Neuronal stem cell (in vitro differentiated cells): Measurements from ENCODE around the gene GNAQ.

ENCODE experiments used
- DNase-seq: peaks from one replicate; pipeline ENCODE4 v3.0.0-alpha.2; 2013; ENCODE audit warnings: low spot score
- H2AFZ ChIP-seq: one replicate; pipeline ENCODE4 v1.6.1; 2013; ENCODE audit warnings: mild to moderate bottlenecking, low read length, inconsistent platforms
- H2AK5ac ChIP-seq: 2 replicates; pipeline ENCODE4 v1.6.1; 2013; ENCODE audit warnings: low read depth, mild to moderate bottlenecking, inconsistent platforms, low read length, moderate library complexity, mixed read lengths
- H2BK120ac ChIP-seq: 2 replicates; pipeline ENCODE4 v1.6.1; 2013; ENCODE audit warnings: low read depth, mild to moderate bottlenecking, inconsistent platforms, low read length, moderate library complexity, mixed read lengths
- H2BK12ac ChIP-seq: one replicate; pipeline ENCODE4 v1.6.1; 2013; ENCODE audit warnings: low read length, inconsistent platforms
- H2BK15ac ChIP-seq: 2 replicates; pipeline ENCODE4 v1.6.1; 2013; ENCODE audit warnings: mild to moderate bottlenecking, low read length, inconsistent platforms, mixed read lengths
- H2BK5ac ChIP-seq: one replicate; pipeline ENCODE4 v1.6.1; 2013; ENCODE audit warnings: inconsistent platforms, mild to moderate bottlenecking, low read length, moderate library complexity
- H3K14ac ChIP-seq: one replicate; pipeline ENCODE4 v1.6.1; 2013; ENCODE audit warnings: low read length, inconsistent platforms
- H3K18ac ChIP-seq: 2 replicates; pipeline ENCODE4 v1.6.1; 2013; ENCODE audit warnings: low read length, inconsistent platforms
- H3K23ac ChIP-seq: 2 replicates; pipeline ENCODE4 v1.6.1; 2013; ENCODE audit warnings: low read depth, mild to moderate bottlenecking, mixed read lengths, low read length, inconsistent platforms; ENCODE audit not compliant: poor library complexity
- H3K27ac ChIP-seq: replicated peaks from 3 replicates; pipeline ENCODE4 v1.5.1; 2013; ENCODE audit warnings: low read length, inconsistent platforms
- H3K27me3 ChIP-seq, 3 experiments: 2 replicates each; pipeline ENCODE4 v1.6.1; 2013; ENCODE audit warnings: low read length in 3 of 3, mild to moderate bottlenecking in 2 of 3, inconsistent platforms in 1 of 3, low read depth in 1 of 3, mixed read lengths in 1 of 3, moderate library complexity in 1 of 3; ENCODE audit not compliant: control insufficient read depth in 3 of 3, insufficient read depth in 3 of 3
- H3K36me3 ChIP-seq, 2 donors: replicated peaks in 1 of 2; 2 replicates each; pipeline ENCODE4 v1.6.1; 2013; ENCODE audit warnings: low read length in 2 of 2; ENCODE audit not compliant: control insufficient read depth in 2 of 2, insufficient read depth in 2 of 2
- H3K4ac ChIP-seq: 2 replicates; pipeline ENCODE4 v1.6.1; 2013; ENCODE audit warnings: inconsistent platforms, mild to moderate bottlenecking, low read length, moderate library complexity
- H3K4me1 ChIP-seq, 2 donors: 1 replicate in 1 of 2; 2 replicates in 1 of 2; pipeline ENCODE4 v1.6.1; 2013; ENCODE audit warnings: low read length in 2 of 2, low read depth in 1 of 2; ENCODE audit not compliant: control insufficient read depth in 2 of 2, insufficient read depth in 1 of 2
- H3K4me2 ChIP-seq: one replicate; pipeline ENCODE4 v1.6.1; 2013; ENCODE audit warnings: mild to moderate bottlenecking, low read length, inconsistent platforms; ENCODE audit not compliant: insufficient read depth, poor library complexity, severe bottlenecking
- H3K4me3 ChIP-seq, 2 donors: 2 replicates each; pipeline ENCODE4 v1.5.1; 2013; ENCODE audit warnings: low read length in 2 of 2, mild to moderate bottlenecking in 2 of 2, inconsistent platforms in 1 of 2, moderate library complexity in 1 of 2
- H3K79me1 ChIP-seq: one replicate; pipeline ENCODE4 v1.6.1; 2013; ENCODE audit warnings: low read depth, mild to moderate bottlenecking, inconsistent platforms, low read length, moderate library complexity
- H3K9ac ChIP-seq: one replicate; pipeline ENCODE4 v1.6.1; 2013; ENCODE audit warnings: mild to moderate bottlenecking, low read depth, low read length, inconsistent platforms; ENCODE audit not compliant: poor library complexity
- H3K9me3 ChIP-seq, 2 donors: replicated peaks in 1 of 2; 2 replicates each; pipeline versions ENCODE3 to v1.6.1; 2013; ENCODE audit warnings: low read length in 2 of 2, mild to moderate bottlenecking in 2 of 2, inconsistent platforms in 1 of 2, low read depth in 1 of 2, mixed read lengths in 1 of 2, moderate library complexity in 1 of 2; ENCODE audit not compliant: control insufficient read depth in 2 of 2, insufficient read depth in 1 of 2
- H4K8ac ChIP-seq: one replicate; pipeline ENCODE4 v1.6.1; 2013; ENCODE audit warnings: low read depth, mild to moderate bottlenecking, inconsistent platforms, low read length, moderate library complexity
- H4K91ac ChIP-seq: one replicate; pipeline ENCODE4 v1.6.1; 2013; ENCODE audit warnings: low read length, low read depth, mild to moderate bottlenecking, inconsistent platforms; ENCODE audit not compliant: poor library complexity
- WGBS, 2 donors: extraction: QIAGEN DNeasy Blood & Tissue Kit; methylation state at CpG; one replicate each; pipeline ENCODE4 v1.1.7; 2013; ENCODE audit warnings: missing lambda C conversion rate in 2 of 2, mixed read lengths in 1 of 2; ENCODE audit not compliant: insufficient read length in 2 of 2, insufficient replicate concordance in 1 of 2; ENCODE audit errors: extremely low coverage in 2 of 2; 5-methylcytosine and 5-hydroxymethylcytosine counted together

The GNAQ gene

DNA sequence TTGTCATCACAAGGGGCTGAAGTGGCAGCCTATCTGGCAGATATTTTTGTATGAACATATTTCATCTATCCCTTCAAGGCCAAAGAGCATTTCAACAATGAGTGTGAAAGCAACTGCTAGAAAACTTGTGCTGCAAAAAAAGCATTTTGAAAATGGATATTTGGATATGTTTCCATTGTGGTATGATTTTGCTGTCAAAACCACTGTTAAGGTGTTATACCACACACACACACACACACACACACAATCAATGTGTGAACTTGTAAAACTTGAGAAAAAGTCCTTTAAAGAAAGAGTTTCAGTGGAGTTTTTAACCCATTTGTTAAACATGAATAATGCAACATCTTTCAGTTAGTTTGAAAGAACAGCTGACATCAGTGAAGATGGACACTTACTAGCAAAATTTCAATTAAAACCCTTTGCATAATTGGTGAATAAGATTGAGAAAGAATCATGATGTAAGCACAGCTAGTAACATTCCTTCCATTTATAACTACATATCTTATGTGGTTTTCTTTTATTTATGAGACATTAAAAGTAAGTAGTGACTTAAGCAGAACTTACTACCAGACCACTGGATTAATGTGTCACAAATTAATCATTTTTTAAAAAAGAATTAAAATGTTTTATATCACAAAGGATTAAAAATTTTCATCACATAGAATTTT lies 200.9 kb downstream of the GNAQ start:
- no peak overlapping the region for H4K8ac ChIP-seq
- H3K79me1 ChIP-seq, result no peaks in the 10 kb centered on the region
- H2BK12ac ChIP-seq, result no peak overlapping the region
- H3K36me3 ChIP-seq, result no peaks in the 10 kb centered on the region
- no peak overlapping the region for H2BK5ac ChIP-seq
- no peak overlapping the region for H3K18ac ChIP-seq
- DNase-seq, result no peak
- H3K4me1 ChIP-seq, result peaks cover 0 to 2% of the 10 kb centered on the region in 2 donors
- H3K4me3 ChIP-seq, result no peak overlapping the region
- no peak overlapping the region for H2AFZ ChIP-seq
- no peak overlapping the region for H2AK5ac ChIP-seq
- no peak overlapping the region for H4K91ac ChIP-seq
- no peak overlapping the region for H2BK120ac ChIP-seq
- H3K9me3 ChIP-seq, result peaks cover 0 to 2% of the 10 kb centered on the region in 2 donors
- H3K27ac ChIP-seq, result no peak overlapping the region
- H3K4me2 ChIP-seq, result no peak overlapping the region
- H2BK15ac ChIP-seq, result no peak overlapping the region
- no peaks in the 10 kb centered on the region for H3K27me3 ChIP-seq
- no peak overlapping the region for H3K4ac ChIP-seq
- H3K14ac ChIP-seq, result no peak overlapping the region
- no peak overlapping the region for H3K9ac ChIP-seq
- H3K23ac ChIP-seq, result no peak overlapping the region

- Histone ChIP-seq H3K9me3 (peaks cover 0 to 2% of the 10 kb centered on the region in 2 donors), H4K8ac (no peak overlapping the region), H3K27ac (no peak overlapping the region), H3K4me2 (no peak overlapping the region), H2AFZ (no peak overlapping the region), H3K36me3 (no peaks in the 10 kb centered on the region), H2BK120ac (no peak overlapping the region), H3K14ac (no peak overlapping the region), H3K27me3 (no peaks in the 10 kb centered on the region), H3K4me1 (peaks cover 3 to 5% of the 10 kb centered on the region in 2 donors), H4K91ac (no peak overlapping the region), H2AK5ac (no peak overlapping the region), H2BK12ac (no peak overlapping the region), H2BK5ac (no peak overlapping the region), H3K9ac (no peak overlapping the region), H3K79me1 (no peaks in the 10 kb centered on the region), H3K4me3 (no peak overlapping the region), H3K23ac (no peak overlapping the region), H3K4ac (no peak overlapping the region), H3K18ac (no peak overlapping the region), H2BK15ac (no peak overlapping the region)
- no CpG with 5 or more reads among the region's 4 CpGs for WGBS, 2 donors
- DNase-seq, result no peak
Observed at GRCh38 chr9:77829420-77829819, 202.2 kb downstream of the GNAQ start.

- no peak overlapping the region for H3K18ac ChIP-seq
- no peak overlapping the region for H3K14ac ChIP-seq
- no peak overlapping the region for H3K4me3 ChIP-seq
- no peak overlapping the region for H3K4ac ChIP-seq
- H3K27ac ChIP-seq, result no peak overlapping the region
- H2BK12ac ChIP-seq, result no peak overlapping the region
- H3K36me3 ChIP-seq, result no peaks in the 10 kb centered on the region
- no peak overlapping the region for H4K91ac ChIP-seq
- peaks cover 3 to 5% of the 10 kb centered on the region in 2 donors for H3K4me1 ChIP-seq
- no peak overlapping the region for H2BK5ac ChIP-seq
- H3K9me3 ChIP-seq, result no peaks in the 10 kb centered on the region
- no peak overlapping the region for H2AK5ac ChIP-seq
- no peak for DNase-seq
- no peak overlapping the region for H4K8ac ChIP-seq
- no peak overlapping the region for H3K9ac ChIP-seq
- no peak overlapping the region for H3K4me2 ChIP-seq
- no peak overlapping the region for H2BK15ac ChIP-seq
- no peak overlapping the region for H2BK120ac ChIP-seq
- no CpG with 5 or more reads among the region's 6 CpGs for WGBS, 2 donors
- no peak overlapping the region for H2AFZ ChIP-seq
- no peaks in the 10 kb centered on the region for H3K27me3 ChIP-seq
- H3K23ac ChIP-seq, result no peak overlapping the region
- no peaks in the 10 kb centered on the region for H3K79me1 ChIP-seq
Observed at GRCh38 chr9:77827104-77827784, 204.4 kb downstream of the GNAQ start.

DNA sequence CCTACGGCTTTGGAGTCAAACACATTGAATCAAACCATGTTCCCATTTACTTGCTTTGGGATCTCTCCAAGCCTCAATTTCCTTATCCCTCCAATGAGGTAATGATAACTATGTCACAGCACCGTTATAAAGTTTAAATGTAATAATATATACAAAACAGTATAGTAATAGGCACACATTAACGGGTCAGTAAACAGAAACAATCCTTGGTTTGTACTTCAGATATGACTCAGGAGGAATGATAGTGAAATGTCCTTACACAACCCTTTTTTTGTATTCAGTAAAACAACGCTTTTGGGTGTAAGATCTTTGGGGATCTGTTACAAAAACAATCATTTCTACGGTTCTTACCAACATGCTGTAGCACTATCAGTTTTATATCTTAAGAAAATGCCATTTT lies 205.0 kb downstream of the GNAQ start:
- Histone ChIP-seq H3K4ac (no peak overlapping the region), H3K14ac (no peak overlapping the region), H2AFZ (no peak overlapping the region), H2BK15ac (no peak overlapping the region), H3K9me3 (no peaks in the 10 kb centered on the region), H4K91ac (no peak overlapping the region), H3K18ac (no peak overlapping the region), H3K9ac (no peak overlapping the region), H3K4me2 (no peak overlapping the region), H3K27ac (no peak overlapping the region), H2BK120ac (no peak overlapping the region), H3K27me3 (no peaks in the 10 kb centered on the region), H3K4me1 (peaks cover 3 to 5% of the 10 kb centered on the region in 2 donors), H3K36me3 (no peaks in the 10 kb centered on the region), H2AK5ac (no peak overlapping the region), H2BK5ac (no peak overlapping the region), H2BK12ac (no peak overlapping the region), H4K8ac (no peak overlapping the region), H3K23ac (no peak overlapping the region), H3K4me3 (no peak overlapping the region), H3K79me1 (no peaks in the 10 kb centered on the region)
- DNase-seq, result no peak
- WGBS, 2 donors, result no CpG with 5 or more reads among the region's 5 CpGs
